K562 (cell line): ENCODE data around the gene CAPN2.

Experiments
- C11orf30 ChIP-seq: fragments of 450-650 bp; IDR thresholded peaks from 2 replicates; pipeline ENCODE4 v1.6.1; 2016; ENCODE audit warnings: low read depth, mild to moderate bottlenecking
- FIP1L1 ChIP-seq: fragments of 200-400 bp; formaldehyde crosslinking; IDR thresholded peaks from 2 replicates; pipeline ENCODE4 v1.6.1; 2018; ENCODE audit warnings: mild to moderate bottlenecking, low read depth, low read length; ENCODE audit not compliant: poor library complexity, severe bottlenecking
- GATA2 ChIP-seq: sonication (generic); formaldehyde crosslinking; IDR thresholded peaks from 2 replicates; pipeline ENCODE4 v1.4.0; 2020; ENCODE audit warnings: mild to moderate bottlenecking, missing genetic modification reagents
- KDM1A ChIP-seq, 2 experiments: fragments of 450-650 bp; IDR thresholded peaks; 2 replicates each; pipeline ENCODE4 v1.6.1; 2016; ENCODE audit warnings: mild to moderate bottlenecking in 2 of 2
- SIN3B ChIP-seq: fragments of 450-650 bp; IDR thresholded peaks from 2 replicates; pipeline ENCODE4 v1.6.1; 2017; ENCODE audit warnings: low read depth, mild to moderate bottlenecking, moderate library complexity

DNA sequence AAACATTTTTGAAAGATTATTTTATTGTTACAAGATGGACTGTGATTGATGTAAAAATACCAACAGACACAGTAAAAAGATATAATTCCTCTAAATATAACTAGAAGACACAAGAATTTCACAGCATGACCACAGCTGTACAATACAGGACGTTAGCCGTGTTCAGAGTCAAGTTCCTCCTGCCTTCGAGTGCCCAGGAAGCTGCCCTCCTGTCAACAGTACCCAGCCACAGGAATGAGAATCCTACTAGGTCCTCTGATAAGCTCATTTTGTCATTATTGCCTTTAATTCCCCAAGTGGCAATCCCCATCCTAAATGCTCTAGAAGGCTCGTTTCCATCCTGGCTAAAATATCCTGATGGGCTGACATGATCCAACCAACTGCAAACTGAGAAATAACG is 16.4 kb upstream of the CAPN2 start:
- TF ChIP-seq C11orf30 (no peak), SIN3B (no peak), GATA2 (CRISPR knock-in tag) (no peak), FIP1L1 (no peak), KDM1A (IDR thresholded peaks at IDR 0.05) (no peak)
